ENCODE measurements around the gene SPEM3.
"Not testable (repeated sequence)": the region's sequence is repeated elsewhere in the genome, so short reads cannot be mapped to it uniquely, and the experiment has no call there.

Gene SPEM3

DNA sequence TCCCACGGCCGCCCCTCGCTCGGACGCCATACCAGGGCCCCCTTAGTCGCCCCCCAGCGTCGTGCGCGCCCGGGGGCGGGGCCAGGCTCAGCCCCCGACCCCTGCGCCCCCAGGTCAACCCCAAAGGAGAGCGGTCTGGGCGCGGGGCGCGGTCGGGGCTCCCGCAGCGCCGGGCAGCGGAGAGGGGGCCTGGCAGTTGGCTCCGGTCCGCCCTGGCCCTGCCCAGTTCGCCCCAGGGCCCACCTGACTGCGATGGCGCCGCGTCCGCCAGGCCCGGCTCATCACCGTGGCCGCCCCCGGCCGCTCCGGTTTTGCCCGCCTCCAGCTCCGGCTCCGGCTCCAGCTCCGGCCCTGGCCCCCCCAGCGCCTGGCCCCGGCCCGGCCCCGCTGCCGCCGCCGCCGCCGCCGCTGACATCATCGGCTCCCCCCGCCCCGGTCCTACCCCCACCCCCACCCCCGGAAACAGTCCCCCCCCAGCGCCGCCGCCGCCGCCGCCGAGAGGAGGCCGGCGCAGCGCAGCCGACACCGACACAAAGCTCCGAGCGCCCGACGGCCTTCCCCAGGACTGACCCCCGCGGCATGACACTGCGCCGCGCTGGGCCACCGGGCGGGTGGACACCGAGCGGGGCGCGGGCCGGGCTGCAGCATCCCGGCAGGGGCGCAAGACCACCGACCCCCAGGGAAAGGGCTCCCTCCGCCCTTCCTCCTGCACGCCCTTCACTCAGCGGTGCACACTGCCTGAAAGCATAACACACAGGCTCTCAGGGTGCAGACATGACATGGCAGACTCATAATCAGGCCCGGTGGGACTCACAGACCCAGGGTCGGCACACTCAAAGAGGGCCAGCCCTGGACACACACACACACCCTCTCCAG, 50.8 kb downstream of the SPEM3 start, which contains the start of gene ZBTB4:
Gene ZBTB4 (minus strand): TSS at position 419 of the 876 bp plus-strand sequence. CDS start 12,830 bp downstream, outside the sequence.
- H3K27ac ChIP-seq (ENCODE audit: low read depth, low read length) = peak within 1 kb of the TSS; percentile 94
- H3K9me3 ChIP-seq (ENCODE audit: control insufficient read depth in 1 of 2, low read length in 2 of 2) = no peaks in the 10 kb centered on the region
- H3K9ac ChIP-seq (ENCODE audit: low read depth in 1 of 2, low read length in 2 of 2) = peak within 1 kb of the TSS; percentile 90 to 94
- H3K4me1 ChIP-seq (ENCODE audit: control insufficient read depth in 1 of 2, insufficient read depth in 2 of 2, low read length in 2 of 2) = peaks cover 36 to 39% of the 10 kb centered on the region in 2 donors
- peak within 1 kb of the TSS; percentile 81 to 85 for H3K4me3 ChIP-seq (ENCODE audit: low read depth in 1 of 2, low read length in 2 of 2)
- H3K36me3 ChIP-seq (ENCODE audit: control insufficient read depth in 1 of 2, insufficient read depth in 2 of 2, low read length in 2 of 2) = no peaks in the 10 kb centered on the region
- no peaks in the 10 kb centered on the region for H3K27me3 ChIP-seq (ENCODE audit: control insufficient read depth in 1 of 2, insufficient read depth in 2 of 2, low read length in 2 of 2)

DNA sequence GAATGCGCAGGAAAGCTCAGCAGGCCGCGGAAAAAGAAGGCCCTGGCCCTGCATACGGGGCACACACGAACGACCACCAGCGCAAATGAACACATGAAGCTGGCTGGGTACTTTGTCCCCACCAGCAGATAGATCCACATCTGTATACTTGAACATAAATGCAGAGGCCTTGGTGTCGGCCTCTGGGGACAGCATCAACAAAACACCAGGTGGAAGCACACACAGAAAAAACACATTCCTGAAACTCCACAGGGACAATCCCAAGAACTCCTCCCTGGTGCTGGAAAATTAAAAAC, 51.4 kb downstream of the SPEM3 start:
- Histone ChIP-seq H3K9me3 (ENCODE audit: control insufficient read depth in 1 of 2, low read length in 2 of 2) (no peaks in the 10 kb centered on the region), H3K27me3 (ENCODE audit: control insufficient read depth in 1 of 2, insufficient read depth in 2 of 2, low read length in 2 of 2) (no peaks in the 10 kb centered on the region), H3K9ac (ENCODE audit: low read depth in 1 of 2, low read length in 2 of 2) (peak overlapping the region; percentile 90 to 94), H3K27ac (ENCODE audit: low read depth, low read length) (peak overlapping the region; percentile 94), H3K4me1 (ENCODE audit: control insufficient read depth in 1 of 2, insufficient read depth in 2 of 2, low read length in 2 of 2) (peaks cover 36 to 39% of the 10 kb centered on the region in 2 donors), H3K36me3 (ENCODE audit: control insufficient read depth in 1 of 2, insufficient read depth in 2 of 2, low read length in 2 of 2) (no peaks in the 10 kb centered on the region), H3K4me3 (ENCODE audit: low read depth in 1 of 2, low read length in 2 of 2) (peak overlapping the region; percentile 80 to 85)

DNA sequence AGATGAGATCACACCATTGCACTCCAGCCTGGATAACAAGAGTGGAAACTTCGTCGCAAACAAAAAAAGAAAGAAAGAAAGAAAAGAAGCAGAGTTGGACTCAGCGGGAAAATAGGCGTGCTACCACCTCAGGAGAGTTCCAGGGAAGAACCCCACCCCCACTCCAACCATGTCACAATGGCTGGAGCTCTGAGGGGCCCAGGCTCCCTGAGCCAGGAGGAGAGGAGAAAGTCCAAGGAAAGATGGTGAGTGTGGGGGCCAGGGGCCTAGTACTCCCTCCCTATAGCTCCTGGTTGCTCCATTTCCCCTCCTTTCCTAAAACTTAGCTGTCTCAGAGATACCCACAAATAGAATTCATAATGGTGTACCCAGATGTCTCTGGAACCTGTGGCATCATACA, 52.6 kb downstream of the SPEM3 start, which contains the start of gene SLC35G6:
Gene SLC35G6 (plus strand): TSS at position 172 of the 400 bp plus-strand sequence. CDS start 71 bp downstream, at position 243.
- H3K4me3 ChIP-seq (ENCODE audit: low read depth in 1 of 2, low read length in 2 of 2); H3K9me3 ChIP-seq (ENCODE audit: control insufficient read depth in 1 of 2, low read length in 2 of 2); H3K27ac ChIP-seq (ENCODE audit: low read depth, low read length); H3K36me3 ChIP-seq (ENCODE audit: control insufficient read depth in 1 of 2, insufficient read depth in 2 of 2, low read length in 2 of 2); H3K27me3 ChIP-seq (ENCODE audit: control insufficient read depth in 1 of 2, insufficient read depth in 2 of 2, low read length in 2 of 2): not testable (repeated sequence)
- Histone ChIP-seq H3K4me1 (ENCODE audit: control insufficient read depth in 1 of 2, insufficient read depth in 2 of 2, low read length in 2 of 2) (peaks cover 35 to 50% of the 10 kb centered on the region in 2 donors), H3K9ac (ENCODE audit: low read depth in 1 of 2, low read length in 2 of 2) (peak within 1 kb of the TSS in 1 of 2 donors; percentile 90)

DNA sequence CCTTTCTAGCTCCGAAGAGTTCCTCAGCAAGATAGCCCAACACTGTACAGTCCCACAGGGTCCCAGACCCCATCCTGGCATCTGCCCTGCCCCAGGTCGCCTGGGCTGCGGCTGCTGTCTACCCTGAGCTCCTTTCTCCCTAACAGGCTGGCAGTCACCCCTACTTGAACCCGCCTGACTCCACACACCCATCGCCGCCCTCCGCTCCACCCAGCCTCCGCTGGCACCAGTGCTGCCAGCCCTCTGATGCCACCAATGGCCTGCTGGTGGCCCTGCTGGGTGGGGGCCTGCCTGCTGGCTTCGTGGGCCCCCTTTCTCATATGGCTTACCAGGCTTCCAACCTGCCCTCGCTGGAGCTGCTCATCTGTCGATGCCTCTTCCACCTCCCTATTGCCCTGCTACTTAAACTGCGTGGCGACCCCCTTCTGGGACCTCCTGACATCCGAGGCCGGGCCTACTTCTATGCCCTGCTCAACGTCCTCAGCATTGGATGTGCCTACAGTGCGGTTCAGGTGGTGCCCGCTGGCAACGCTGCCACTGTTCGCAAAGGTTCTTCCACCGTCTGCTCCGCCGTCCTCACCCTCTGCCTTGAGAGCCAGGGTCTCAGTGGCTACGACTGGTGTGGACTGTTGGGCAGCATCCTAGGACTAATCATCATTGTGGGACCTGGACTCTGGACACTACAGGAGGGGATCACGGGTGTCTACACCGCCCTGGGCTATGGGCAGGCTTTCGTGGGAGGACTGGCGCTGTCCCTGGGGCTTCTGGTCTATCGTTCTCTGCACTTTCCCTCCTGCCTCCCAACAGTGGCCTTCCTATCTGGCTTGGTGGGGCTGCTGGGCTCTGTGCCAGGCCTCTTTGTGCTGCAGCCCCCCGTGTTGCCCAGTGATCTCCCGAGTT, 53.4 kb downstream of the SPEM3 start:
- not testable (repeated sequence) for H3K9ac ChIP-seq (ENCODE audit: low read depth in 1 of 2, low read length in 2 of 2); H3K27me3 ChIP-seq (ENCODE audit: control insufficient read depth in 1 of 2, insufficient read depth in 2 of 2, low read length in 2 of 2); H3K4me3 ChIP-seq (ENCODE audit: low read depth in 1 of 2, low read length in 2 of 2); H3K36me3 ChIP-seq (ENCODE audit: control insufficient read depth in 1 of 2, insufficient read depth in 2 of 2, low read length in 2 of 2); H3K9me3 ChIP-seq (ENCODE audit: control insufficient read depth in 1 of 2, low read length in 2 of 2); H3K27ac ChIP-seq (ENCODE audit: low read depth, low read length)
- peaks cover 30 to 51% of the 10 kb centered on the region in 2 donors for H3K4me1 ChIP-seq (ENCODE audit: control insufficient read depth in 1 of 2, insufficient read depth in 2 of 2, low read length in 2 of 2)

Data from duodenal mucosa (tissue), 2 donors.